ENCODE measurements around the gene RBM41. TPM values are rescaled to one million over a fixed set of nuclear protein-coding genes. Genes with fewer than 3 reads are reported as not detected.

Gene RBM41
- total RNA-seq, 2 donors from 2014 or later, result 6.7 to 7.3 TPM

DNA sequence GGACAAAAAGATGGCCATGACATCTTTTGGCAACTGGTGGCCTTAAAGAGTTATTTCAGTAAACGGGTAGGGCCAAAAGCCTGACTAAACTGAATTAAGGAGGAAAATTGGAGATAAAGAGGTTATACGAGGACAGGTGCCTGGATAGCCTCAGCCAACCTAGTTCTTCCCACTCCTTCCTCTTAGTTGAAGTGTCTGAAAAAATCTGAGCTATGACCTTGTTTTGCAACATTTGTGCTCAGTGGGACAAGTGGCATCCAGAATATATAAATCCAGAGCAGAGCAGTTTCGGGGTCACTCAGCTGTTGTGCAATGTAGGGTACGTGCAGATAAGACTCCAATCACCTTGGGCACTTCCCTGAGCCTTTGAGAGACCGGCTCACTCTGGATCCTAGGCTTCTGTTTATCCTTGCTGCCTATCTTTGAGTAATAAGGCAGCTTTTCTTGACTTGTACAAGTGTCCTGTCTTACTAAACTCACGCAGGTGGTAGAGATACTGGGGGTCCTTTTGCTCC is 68.4 kb downstream of the RBM41 start:
- Histone ChIP-seq H3K4me1 (no peaks in the 10 kb centered on the region), H3K4me3 (no peak overlapping the region), H3K27ac (no peak overlapping the region), H3K9me3 (peaks cover 0 to 1% of the 10 kb centered on the region in 2 donors), H3K36me3 (no peaks in the 10 kb centered on the region), H3K27me3 (peaks cover 0 to 7% of the 10 kb centered on the region in 2 donors)
- DNase-seq (ENCODE audit: low spot score), result no peak
- TF ChIP-seq, protein P1, sequence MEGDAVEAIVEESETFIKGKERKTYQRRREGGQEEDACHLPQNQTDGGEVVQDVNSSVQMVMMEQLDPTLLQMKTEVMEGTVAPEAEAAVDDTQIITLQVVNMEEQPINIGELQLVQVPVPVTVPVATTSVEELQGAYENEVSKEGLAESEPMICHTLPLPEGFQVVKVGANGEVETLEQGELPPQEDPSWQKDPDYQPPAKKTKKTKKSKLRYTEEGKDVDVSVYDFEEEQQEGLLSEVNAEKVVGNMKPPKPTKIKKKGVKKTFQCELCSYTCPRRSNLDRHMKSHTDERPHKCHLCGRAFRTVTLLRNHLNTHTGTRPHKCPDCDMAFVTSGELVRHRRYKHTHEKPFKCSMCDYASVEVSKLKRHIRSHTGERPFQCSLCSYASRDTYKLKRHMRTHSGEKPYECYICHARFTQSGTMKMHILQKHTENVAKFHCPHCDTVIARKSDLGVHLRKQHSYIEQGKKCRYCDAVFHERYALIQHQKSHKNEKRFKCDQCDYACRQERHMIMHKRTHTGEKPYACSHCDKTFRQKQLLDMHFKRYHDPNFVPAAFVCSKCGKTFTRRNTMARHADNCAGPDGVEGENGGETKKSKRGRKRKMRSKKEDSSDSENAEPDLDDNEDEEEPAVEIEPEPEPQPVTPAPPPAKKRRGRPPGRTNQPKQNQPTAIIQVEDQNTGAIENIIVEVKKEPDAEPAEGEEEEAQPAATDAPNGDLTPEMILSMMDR (IDR thresholded peaks at IDR 0.05), result no peak

DNA sequence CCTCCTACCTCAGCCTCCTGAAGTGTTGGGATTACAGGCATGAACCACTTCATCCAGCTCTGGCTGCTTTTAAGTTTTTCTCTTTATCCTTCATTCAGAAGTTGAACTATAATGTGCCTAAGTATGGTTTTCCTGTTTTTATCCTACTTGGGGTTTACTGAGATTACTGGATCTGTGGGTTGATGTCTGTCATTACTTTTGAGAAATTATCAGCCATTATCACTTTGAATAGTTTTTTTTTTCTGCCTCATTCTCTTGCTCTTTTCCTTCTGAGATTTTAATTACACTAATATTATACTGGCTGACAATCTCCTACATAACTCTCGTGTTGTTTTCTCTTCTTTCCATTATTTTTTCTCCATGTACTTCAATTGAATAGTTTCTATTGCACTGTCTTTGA is 71.0 kb downstream of the RBM41 start:
- peaks cover 0 to 7% of the 10 kb centered on the region in 2 donors for H3K27me3 ChIP-seq
- no peak for DNase-seq (ENCODE audit: low spot score)
- no peaks in the 10 kb centered on the region for H3K36me3 ChIP-seq
- H3K4me1 ChIP-seq, result no peaks in the 10 kb centered on the region
- TF ChIP-seq, protein P1 (IDR thresholded peaks at IDR 0.05), result no peak
- no peaks in the 10 kb centered on the region for H3K9me3 ChIP-seq
- H3K4me3 ChIP-seq, result no peak overlapping the region
- no peak overlapping the region for H3K27ac ChIP-seq

DNA sequence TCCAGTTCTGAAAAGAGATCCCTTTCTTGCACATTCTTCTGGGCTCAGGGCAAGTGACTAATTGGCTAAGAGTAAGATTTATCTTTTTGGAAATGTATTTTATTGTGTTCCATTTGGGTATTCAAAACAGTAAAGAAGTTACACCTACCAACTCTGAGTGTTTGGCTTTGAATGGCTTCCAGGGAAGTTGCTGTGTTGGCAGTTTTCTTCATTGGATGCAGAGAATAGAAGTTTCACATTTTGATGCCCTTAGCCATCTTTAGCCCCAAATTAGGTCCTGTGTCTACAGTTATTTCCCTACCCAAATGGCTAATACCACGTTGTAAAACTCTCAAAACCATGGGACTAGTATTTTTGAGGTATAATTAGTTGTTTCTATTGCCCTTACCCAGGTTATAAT is 88.9 kb downstream of the RBM41 start:
- no peak overlapping the region for H3K27ac ChIP-seq
- H3K4me3 ChIP-seq, result no peak overlapping the region
- H3K36me3 ChIP-seq, result no peaks in the 10 kb centered on the region
- TF ChIP-seq, protein P1 (IDR thresholded peaks at IDR 0.05), result no peak
- no peaks in the 10 kb centered on the region for H3K9me3 ChIP-seq
- H3K27me3 ChIP-seq, result no peaks in the 10 kb centered on the region
- no peak for DNase-seq (ENCODE audit: low spot score)
- no peaks in the 10 kb centered on the region for H3K4me1 ChIP-seq

DNA sequence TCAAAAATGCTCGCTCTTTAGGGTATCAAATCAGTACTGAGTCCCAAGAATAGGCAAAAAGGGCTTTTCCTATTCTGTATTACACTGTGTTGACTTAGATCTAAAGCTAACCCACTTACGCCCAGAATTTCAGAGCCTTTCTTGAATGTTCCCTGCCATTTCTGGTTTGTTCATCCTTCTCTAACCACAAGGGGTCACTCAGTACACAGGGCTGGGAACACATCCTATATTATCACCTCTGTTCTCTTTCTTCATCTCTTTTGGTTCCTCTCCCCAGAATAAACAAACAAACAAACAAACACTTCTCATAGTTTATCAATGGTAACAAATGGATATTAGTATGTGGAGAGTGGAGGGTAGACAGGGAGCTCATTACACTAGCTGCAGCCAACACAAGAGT is 93.1 kb downstream of the RBM41 start:
- H3K4me3 ChIP-seq, result no peak overlapping the region
- no peak overlapping the region for H3K27ac ChIP-seq
- no peak for DNase-seq (ENCODE audit: low spot score)
- H3K27me3 ChIP-seq, result no peaks in the 10 kb centered on the region
- H3K4me1 ChIP-seq, result no peaks in the 10 kb centered on the region
- TF ChIP-seq, protein P1 (IDR thresholded peaks at IDR 0.05), result peak in 1 of 2 donors; percentile 50
- no peaks in the 10 kb centered on the region for H3K36me3 ChIP-seq
- H3K9me3 ChIP-seq, result no peaks in the 10 kb centered on the region

DNA sequence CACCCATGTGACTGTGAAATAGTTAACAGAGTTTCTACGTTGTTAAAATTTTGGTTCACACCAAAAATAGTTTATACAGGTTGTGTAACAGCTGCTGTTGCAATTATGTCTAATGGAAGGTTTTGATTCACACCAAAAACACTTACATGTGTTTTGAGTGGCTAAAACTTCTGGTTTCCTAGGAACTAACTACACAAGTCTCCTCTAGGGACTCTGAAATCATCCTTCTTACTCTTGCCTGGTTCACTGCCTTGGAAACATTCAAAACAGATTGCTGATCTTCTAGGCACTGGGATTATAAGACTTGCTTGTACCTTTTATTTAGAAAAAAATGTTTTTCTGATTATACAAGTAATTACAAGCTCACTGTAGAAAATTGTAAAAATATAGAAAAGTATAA is 103.7 kb downstream of the RBM41 start:
- TF ChIP-seq, protein P1 (IDR thresholded peaks at IDR 0.05), result no peak
- H3K4me3 ChIP-seq, result no peak overlapping the region

More for the DNA sequence above, 103.7 kb downstream of the RBM41 start:
- Histone ChIP-seq H3K36me3 (no peaks in the 10 kb centered on the region), H3K9me3 (no peaks in the 10 kb centered on the region), H3K4me1 (no peaks in the 10 kb centered on the region), H3K27me3 (no peaks in the 10 kb centered on the region), H3K27ac (no peak overlapping the region)
- no peak for DNase-seq (ENCODE audit: low spot score)

Other genes starting within 250 kb of the RBM41 start
- not detected for gene RIPPLY1, start 215.5 kb downstream of the RBM41 start, total RNA-seq
- not detected for gene CLDN2, start 198.4 kb downstream of the RBM41 start, total RNA-seq
- 1 to 10 TPM; 3.6 to 7.4 TPM for gene MORC4, start 118.6 kb downstream of the RBM41 start, total RNA-seq
- not detected for gene NUP62CL, start 87.6 kb upstream of the RBM41 start, total RNA-seq
- gene DNAAF6, start 87.8 kb upstream of the RBM41 start, total RNA-seq, result not detected